Superior temporal gyrus (tissue), 1 donor: ENCODE data around the gene MTCL1.

Source experiments
- DNase-seq: peaks from one replicate; pipeline ENCODE4 v3.0.0-alpha.2; 2016; ENCODE audit errors: extremely low spot score

MTCL1 gene

DNA sequence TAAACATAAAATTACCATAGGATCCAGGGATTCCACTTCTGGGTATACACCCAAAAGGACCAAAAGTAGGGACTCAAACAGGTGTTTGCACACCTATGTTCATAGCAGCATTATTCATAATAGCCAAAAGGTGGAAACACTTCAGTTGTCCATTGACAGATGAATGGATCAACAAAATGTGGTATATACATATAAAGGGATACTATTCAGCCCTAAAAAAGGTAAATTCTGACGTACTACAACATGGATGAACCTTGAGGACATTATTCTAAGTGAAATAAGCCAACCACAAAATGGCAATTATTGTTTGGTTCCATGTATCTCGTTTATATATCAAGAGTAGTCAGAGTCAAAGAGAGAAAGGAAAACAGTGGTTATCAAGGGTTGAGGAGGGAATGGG is 128.1 kb downstream of the MTCL1 start:
- no peak for DNase-seq

GRCh38 chr18:8834881-8835280 is 129.5 kb downstream of the MTCL1 start:
- DNase-seq = no peak

GRCh38 chr18:8835521-8835953 is 130.2 kb downstream of the MTCL1 start:
- DNase-seq = no peak

DNA sequence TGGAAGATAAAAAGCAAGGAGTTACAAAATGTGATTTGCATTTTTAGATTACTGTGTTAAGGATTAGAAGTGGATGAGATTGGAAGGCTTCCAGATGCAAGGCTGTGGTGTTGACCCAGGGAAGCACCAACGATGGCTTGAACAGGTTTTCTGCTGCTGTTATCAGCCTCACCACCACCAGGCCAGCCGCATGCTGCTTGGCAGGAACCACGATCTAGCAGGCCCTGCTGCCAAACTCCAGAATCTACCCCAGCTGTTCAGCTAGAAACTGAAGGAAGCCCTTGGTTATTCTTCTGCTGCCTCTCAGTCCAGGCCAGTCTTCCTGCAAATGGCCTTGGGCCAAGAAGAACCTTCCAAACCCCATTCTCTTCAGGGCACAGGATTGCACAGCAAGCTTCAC is 133.9 kb downstream of the MTCL1 start:
- DNase-seq = no peak

- DNase-seq = no peak
Observed at GRCh38 chr18:8841781-8842485, 136.6 kb downstream of the MTCL1 start.

DNA sequence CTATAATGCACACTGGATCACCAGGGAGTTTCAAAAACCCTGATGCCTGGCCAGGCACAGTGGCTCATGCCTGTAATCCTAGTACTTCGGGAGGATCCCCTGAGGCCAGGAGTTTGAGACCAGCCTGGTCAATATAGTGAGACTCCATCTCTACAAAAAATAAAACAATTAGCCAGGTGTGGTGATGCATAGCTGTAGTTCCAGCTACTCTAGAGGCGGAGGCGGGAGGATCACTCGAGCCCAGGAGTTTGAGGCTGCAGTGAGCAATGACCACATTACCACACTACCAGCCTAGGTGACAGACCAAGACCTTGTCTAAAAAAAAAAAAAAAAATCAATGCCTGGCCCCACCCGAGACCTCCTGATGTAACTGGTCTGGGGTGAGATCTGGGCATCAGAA is 137.2 kb downstream of the MTCL1 start:
- no peak for DNase-seq

- DNase-seq = no peak
Observed at GRCh38 chr18:8843005-8843404, 137.6 kb downstream of the MTCL1 start.

GRCh38 chr18:8844721-8845148 is 139.4 kb downstream of the MTCL1 start:
- no peak for DNase-seq

DNA sequence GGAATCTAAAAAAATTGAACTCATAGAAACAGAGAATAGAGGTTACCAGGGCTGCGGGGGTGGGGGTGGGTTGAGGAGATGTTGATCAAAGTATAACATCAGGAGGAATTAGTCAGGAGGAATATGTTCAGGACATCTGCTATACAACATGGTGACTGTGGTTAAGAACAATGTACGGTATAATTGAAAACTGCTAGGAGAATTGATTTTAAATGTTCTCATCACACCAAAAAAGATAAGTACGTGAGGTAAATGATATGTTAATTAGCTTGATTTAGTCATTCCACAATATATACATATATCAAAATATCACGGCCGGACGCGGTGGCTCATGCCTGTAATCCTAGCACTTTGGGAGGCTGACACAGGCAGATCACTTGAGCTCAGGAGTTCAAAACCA is 140.2 kb downstream of the MTCL1 start:
- no peak for DNase-seq

DNA sequence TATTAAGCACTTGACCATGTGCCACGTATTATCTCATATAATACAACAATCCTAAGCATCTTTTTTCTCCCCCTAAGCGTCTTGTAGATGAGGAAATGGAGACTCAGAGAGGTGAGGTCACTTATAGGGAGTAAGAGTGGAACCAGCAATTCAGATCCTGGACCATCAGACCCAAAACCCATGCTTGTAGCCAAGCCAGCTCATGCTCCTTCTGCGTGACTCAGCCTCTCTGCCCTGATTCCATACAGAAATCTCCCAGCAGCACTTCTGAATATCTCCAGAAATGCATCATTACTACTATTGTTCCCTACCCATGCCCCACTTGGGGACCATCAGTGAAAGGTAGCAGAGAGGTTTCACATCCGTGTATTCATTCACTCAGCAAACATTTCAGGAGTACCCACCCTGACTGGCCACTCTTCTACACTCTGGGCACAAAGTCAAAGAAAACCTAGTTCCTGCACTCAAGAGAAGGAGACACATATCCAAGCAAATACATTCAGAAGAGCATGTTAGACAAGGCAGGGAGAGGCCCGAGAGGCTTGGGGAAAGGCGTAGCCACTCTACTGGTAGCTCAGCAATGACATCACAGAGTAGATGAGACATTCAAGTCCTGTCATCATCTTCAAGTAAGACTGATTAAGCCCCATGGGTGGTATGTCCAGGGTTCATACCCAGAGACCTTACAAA is 141.9 kb downstream of the MTCL1 start:
- no peak for DNase-seq

GRCh38 chr18:8847900-8848299 is 142.5 kb downstream of the MTCL1 start:
- DNase-seq = no peak

DNA sequence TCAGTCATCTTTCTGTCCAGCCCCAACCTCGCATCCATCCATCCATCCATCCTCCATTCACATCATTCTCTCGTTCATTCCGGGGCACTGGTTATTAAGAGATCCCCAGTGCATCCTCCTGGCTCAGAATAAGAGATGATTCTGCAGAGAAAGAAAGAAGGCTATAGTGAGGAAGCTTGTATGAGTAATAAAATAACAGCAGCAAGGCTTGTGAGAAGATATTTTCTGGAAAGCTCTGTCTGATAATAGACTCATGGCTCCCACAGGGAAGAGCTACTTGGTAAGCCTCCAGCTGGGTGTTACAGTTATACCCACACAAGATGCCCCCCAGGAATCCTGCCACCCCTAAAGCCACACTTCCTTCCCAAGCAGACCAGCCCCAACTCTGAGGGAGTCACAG is 143.2 kb downstream of the MTCL1 start:
- DNase-seq = no peak

- no peak for DNase-seq
Observed at GRCh38 chr18:8849696-8850095, 144.3 kb downstream of the MTCL1 start.

DNA sequence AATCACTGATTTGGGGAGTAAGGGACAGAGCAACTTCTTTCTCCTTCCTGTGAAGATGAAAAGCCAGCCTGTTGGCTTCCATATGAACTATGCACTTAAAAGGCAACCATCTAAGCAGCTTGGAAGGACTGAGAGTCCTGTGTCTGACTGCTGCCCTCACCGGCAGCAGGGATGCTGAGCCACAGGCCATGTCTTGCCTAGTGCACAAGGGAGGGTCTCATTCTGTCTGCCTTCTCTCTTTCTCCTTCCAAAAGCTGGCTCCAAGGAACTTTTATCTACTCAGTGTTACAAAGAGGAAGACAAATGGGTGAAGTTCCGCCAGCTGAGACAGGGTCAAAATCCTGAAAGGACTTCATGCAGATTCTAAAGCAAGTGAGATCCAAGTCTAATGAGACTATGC is 146.3 kb downstream of the MTCL1 start:
- DNase-seq = no peak

DNA sequence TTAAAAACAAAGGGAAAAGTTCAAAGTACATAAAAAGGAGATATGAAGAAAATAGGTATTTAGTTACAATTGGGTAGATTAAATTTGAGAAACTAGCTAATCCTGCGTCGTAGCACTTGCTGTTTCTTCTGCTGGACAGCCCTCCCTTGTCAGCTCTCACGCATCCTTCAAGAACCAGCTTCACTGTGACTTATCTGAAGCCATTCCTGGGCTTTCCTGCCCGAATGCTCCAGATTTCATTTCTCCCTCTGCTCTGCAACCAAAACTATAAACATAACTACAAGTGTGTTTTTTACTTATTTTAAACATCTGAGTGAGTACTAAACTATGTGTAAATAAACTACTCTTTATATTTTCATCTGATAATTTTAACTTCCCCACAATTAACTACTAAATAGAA is 149.2 kb downstream of the MTCL1 start:
- no peak for DNase-seq

- DNase-seq = no peak
Observed at GRCh38 chr18:8854962-8855361, 149.6 kb downstream of the MTCL1 start.

- DNase-seq = no peak
Observed at GRCh38 chr18:8856212-8856611, 150.9 kb downstream of the MTCL1 start.

DNA sequence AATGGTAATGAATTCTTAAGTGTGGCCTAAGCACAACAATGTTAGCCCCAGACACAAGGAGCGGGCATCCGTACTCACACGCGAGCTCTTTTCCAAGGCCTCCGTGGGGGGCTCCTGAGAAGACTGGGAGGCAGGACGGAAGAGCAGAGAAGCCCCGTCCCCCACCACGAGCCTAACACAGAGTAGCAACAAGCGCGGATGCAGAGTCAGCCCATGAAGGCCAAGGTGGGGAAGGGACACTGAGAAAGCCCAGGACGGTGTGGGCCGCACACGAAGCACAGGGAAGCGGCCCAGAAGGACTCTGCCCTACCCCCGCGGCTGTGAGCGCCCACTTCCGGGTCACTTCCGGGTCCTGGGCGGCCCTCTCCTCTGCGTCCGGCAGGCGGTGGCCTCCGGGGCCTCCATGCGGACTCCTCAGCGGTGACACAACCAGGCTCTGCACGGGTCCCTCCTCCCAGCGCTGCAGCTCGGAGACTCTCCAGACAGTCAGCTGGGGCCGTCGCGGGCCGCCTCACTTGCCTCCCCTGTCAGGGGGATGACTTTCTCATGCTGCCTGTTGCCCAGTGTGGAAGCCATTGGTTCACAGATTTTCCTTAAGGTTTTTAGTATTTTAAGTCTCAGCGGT is 151.5 kb downstream of the MTCL1 start:
- DNase-seq = no peak

- no peak for DNase-seq
Observed at GRCh38 chr18:8857806-8858205, 152.4 kb downstream of the MTCL1 start.

DNA sequence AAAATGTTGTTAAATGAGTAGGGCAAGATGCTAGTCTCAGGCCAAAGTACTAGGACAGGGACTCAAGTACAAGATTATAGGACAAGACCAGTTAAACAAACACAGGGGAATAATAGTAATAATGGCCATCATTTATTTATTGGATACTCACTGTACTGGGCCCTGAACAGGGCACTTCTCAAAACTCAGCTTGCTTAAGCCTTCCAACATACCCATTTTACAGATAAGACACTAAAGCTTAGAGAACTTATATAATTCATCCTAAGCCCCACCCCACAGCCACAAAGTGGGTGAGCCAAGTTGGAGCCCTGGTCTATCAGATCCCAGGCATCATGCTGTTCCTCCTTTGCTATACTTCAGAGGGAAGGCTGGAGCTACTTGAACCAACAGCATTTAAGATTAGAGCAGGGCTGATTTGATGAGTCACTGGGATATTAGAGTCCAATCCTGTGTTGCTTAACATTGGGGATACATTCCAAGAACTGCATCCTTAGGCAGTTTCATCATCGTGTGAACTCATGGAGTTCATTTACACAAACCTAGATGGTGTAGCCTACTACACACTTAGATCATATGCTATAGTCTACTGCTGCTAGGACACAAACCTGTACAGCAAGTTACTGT is 153.6 kb downstream of the MTCL1 start:
- DNase-seq = no peak

GRCh38 chr18:8860845-8861642 is 155.7 kb downstream of the MTCL1 start:
- DNase-seq = no peak

- DNase-seq = no peak
Observed at GRCh38 chr18:8863427-8863826, 158.1 kb downstream of the MTCL1 start.
